ENCODE data around the gene COL2A1. TPM values are rescaled to one million over a fixed set of nuclear protein-coding genes. Genes with fewer than 3 reads are reported as not detected.

COL2A1 gene
- polyA plus RNA-seq, 1 donor (not counting 4 experiments of a cell fraction or from before 2014, with no cell fraction given): 0.03 TPM

DNA sequence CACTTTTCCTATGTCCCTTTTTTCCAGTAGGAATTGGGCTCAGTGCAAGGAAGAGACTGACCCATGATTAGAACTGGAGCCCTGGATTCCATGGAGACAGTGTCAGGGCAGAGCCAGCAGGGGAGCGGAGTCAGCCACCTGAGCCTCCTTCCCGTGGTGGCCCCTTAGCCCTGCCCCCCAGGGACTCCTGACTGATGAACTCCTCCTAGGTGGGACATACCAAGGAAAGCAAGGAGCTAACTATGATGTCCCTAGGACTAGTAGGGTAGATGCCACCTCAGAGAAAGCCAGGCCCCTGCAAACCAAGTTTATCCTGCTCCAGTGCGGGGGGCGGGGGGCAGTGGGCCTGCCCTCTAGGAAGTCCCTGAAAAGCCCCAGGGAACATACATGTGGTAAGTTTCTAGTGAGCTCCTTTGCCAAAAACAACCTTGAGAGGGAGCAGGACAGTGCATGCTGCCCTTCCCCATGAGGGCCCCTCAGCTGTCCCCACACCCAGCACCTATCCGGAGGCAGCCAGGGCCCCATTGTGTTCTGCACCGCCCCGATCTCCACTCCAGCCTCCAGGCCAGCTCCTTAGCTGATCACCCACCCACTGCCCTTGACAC lies 6.2 kb upstream of the COL2A1 start:
- Histone ChIP-seq H3K27me3 (ENCODE audit: control insufficient read depth, extremely low read depth, insufficient read depth, low read length) (peaks cover 22% of the 10 kb centered on the region), H3K27ac (ENCODE audit: control insufficient read depth, insufficient read depth, low read length) (no peak overlapping the region), H2AFZ (ENCODE audit: control insufficient read depth, low read length) (no peak overlapping the region), H3K4me3 (ENCODE audit: control insufficient read depth in 2 of 3, extremely low read depth in 1 of 3, insufficient read depth in 2 of 3, low read depth in 1 of 3, low read length in 3 of 3) (no peak overlapping the region), H3K4me1 (ENCODE audit: control insufficient read depth, extremely low read depth, insufficient read depth, low read length) (no peaks in the 10 kb centered on the region), H3K79me2 (ENCODE audit: control insufficient read depth, insufficient read depth, low read length) (no peaks in the 10 kb centered on the region), H4K20me1 (ENCODE audit: control insufficient read depth, extremely low read depth, insufficient read depth, low read length) (no peaks in the 10 kb centered on the region), H3K36me3 (ENCODE audit: control insufficient read depth in 2 of 2, extremely low read depth in 1 of 2, insufficient read depth in 2 of 2, low read length in 2 of 2) (no peaks in the 10 kb centered on the region), H3K9me1 (ENCODE audit: control insufficient read depth, extremely low read depth, insufficient read depth, low read length) (no peaks in the 10 kb centered on the region), H3K4me2 (ENCODE audit: control insufficient read depth, extremely low read depth, insufficient read depth, low read depth, low read length) (no peak overlapping the region), H3K9ac (ENCODE audit: control insufficient read depth, extremely low read depth, insufficient read depth, low read length) (no peak overlapping the region), H3K9me3 (ENCODE audit: control insufficient read depth, low read depth, low read length) (no peaks in the 10 kb centered on the region)
- dilution Hi-C loops (cut with MboI; ENCODE audit: extremely low pct_ligation_motif_present, low sequenced_read_pairs): no loop called here
- FAIRE-seq: no peak
- no peak for DNase-seq (ENCODE audit: low read depth, low spot score)
- no peak for TF ChIP-seq EZH2 (IDR thresholded peaks at IDR 0.05; ENCODE audit: low read length)
- TF ChIP-seq, protein P1, sequence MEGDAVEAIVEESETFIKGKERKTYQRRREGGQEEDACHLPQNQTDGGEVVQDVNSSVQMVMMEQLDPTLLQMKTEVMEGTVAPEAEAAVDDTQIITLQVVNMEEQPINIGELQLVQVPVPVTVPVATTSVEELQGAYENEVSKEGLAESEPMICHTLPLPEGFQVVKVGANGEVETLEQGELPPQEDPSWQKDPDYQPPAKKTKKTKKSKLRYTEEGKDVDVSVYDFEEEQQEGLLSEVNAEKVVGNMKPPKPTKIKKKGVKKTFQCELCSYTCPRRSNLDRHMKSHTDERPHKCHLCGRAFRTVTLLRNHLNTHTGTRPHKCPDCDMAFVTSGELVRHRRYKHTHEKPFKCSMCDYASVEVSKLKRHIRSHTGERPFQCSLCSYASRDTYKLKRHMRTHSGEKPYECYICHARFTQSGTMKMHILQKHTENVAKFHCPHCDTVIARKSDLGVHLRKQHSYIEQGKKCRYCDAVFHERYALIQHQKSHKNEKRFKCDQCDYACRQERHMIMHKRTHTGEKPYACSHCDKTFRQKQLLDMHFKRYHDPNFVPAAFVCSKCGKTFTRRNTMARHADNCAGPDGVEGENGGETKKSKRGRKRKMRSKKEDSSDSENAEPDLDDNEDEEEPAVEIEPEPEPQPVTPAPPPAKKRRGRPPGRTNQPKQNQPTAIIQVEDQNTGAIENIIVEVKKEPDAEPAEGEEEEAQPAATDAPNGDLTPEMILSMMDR (optimal IDR thresholded peaks at IDR 0.05 in 1 of 3, IDR thresholded peaks at IDR 0.05 in 1 of 3, conservative IDR thresholded peaks at IDR 0.05 in 1 of 3; ENCODE audit: extremely low read depth in 1 of 3, insufficient read depth in 2 of 3, low read length in 3 of 3): no peak

DNA sequence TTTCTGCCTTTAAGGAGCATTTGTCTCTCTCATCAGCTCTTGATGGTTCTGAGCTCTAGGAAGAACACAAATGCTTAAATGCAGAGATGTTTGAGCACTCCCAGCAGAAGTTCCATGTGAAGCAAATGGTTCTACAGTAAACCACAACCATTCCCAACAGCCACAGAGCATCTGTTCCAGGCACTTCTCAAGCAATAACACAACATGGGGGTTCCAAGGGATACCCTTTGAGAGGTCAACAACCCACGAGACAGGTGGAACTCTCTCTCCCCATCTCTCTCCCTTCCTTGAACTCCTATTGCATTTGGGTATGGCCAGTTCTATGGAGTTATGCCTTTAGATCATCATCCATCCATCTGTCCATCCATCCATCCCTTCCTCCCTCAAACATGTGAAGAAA lies 5.2 kb upstream of the COL2A1 start:
- Histone ChIP-seq H3K27ac (ENCODE audit: control insufficient read depth, insufficient read depth, low read length) (no peak overlapping the region), H3K9me3 (ENCODE audit: control insufficient read depth, low read depth, low read length) (no peaks in the 10 kb centered on the region), H3K9ac (ENCODE audit: control insufficient read depth, extremely low read depth, insufficient read depth, low read length) (no peak overlapping the region), H3K36me3 (ENCODE audit: control insufficient read depth in 2 of 2, extremely low read depth in 1 of 2, insufficient read depth in 2 of 2, low read length in 2 of 2) (no peaks in the 10 kb centered on the region), H3K9me1 (ENCODE audit: control insufficient read depth, extremely low read depth, insufficient read depth, low read length) (no peaks in the 10 kb centered on the region), H3K4me2 (ENCODE audit: control insufficient read depth, extremely low read depth, insufficient read depth, low read depth, low read length) (no peak overlapping the region), H3K27me3 (ENCODE audit: control insufficient read depth, extremely low read depth, insufficient read depth, low read length) (peaks cover 32% of the 10 kb centered on the region), H3K4me3 (ENCODE audit: control insufficient read depth in 2 of 3, extremely low read depth in 1 of 3, insufficient read depth in 2 of 3, low read depth in 1 of 3, low read length in 3 of 3) (no peak overlapping the region), H4K20me1 (ENCODE audit: control insufficient read depth, extremely low read depth, insufficient read depth, low read length) (no peaks in the 10 kb centered on the region), H3K4me1 (ENCODE audit: control insufficient read depth, extremely low read depth, insufficient read depth, low read length) (no peaks in the 10 kb centered on the region), H2AFZ (ENCODE audit: control insufficient read depth, low read length) (no peak overlapping the region), H3K79me2 (ENCODE audit: control insufficient read depth, insufficient read depth, low read length) (no peaks in the 10 kb centered on the region)
- DNase-seq (ENCODE audit: low read depth, low spot score) (no peak), FAIRE-seq (no peak)
- dilution Hi-C loops (cut with MboI; ENCODE audit: extremely low pct_ligation_motif_present, low sequenced_read_pairs): no loop called here
- no peak for TF ChIP-seq EZH2 (IDR thresholded peaks at IDR 0.05; ENCODE audit: low read length)
- TF ChIP-seq, protein P1 (optimal IDR thresholded peaks at IDR 0.05 in 1 of 3, IDR thresholded peaks at IDR 0.05 in 1 of 3, conservative IDR thresholded peaks at IDR 0.05 in 1 of 3; ENCODE audit: extremely low read depth in 1 of 3, insufficient read depth in 2 of 3, low read length in 3 of 3): no peak

Data from keratinocyte (primary cell).